GM20431 (cell line): ENCODE results near the gene ACAD10.
"Not testable (repeated sequence)": the region's sequence is repeated elsewhere in the genome, so short reads cannot be mapped to it uniquely, and the experiment has no call there.

ENCODE experiments used
- in situ Hi-C: fragments of 300-500 bp; cut with MseI, MboI; formaldehyde crosslinking; loops from one replicate; pipeline ENCODE4 v1.15.0; 2020; ENCODE audit warnings: low sequenced_read_pairs; ENCODE audit not compliant: unreplicated experiment

ACAD10 gene

DNA sequence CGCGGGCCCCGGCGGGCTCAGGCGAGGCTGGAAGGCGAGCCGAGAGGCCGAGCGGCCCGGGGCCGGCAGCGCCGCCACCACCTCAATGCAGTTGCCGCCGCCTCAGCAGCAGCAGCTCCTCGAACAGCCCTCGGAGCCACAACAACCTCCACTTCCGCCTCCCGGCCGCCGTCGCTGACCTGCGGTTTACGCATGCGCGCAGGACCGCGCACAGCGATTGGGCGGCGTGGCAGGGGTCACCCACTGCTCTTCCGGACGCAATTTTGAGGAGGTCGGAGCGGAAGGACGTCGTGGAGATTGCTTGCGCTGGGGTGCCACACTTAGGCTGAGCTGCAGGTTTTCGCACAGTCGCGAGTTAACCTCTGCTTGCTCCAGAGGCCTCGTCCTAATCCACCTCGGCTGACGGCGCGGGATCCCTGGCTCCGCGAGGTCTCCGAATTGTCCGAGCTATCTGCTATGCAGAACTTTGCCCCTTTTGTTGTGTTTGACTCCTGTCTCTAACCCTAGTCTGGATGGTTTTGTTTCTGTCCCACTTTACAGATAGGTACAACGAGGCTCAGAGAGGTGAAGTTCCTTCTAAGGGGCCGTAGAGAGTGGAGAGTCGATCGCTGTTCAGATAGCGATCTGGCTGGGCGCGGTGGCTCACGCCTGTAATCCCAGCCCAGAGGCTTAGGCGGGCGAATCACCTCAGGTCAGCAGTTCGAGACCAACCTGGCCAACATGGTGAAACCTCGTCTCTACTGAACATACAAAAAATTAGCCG is at the start of gene ACAD10, which contains the start of gene BRAP:
ACAD10 (plus strand) TSS at position 243 of the 763 bp plus-strand sequence. CDS start 6,657 bp downstream, outside the sequence.
BRAP (minus strand) TSS at position 146 of the 763 bp plus-strand sequence. CDS start 164 bp downstream, outside the sequence.
- in situ Hi-C loops: no loop called here

DNA sequence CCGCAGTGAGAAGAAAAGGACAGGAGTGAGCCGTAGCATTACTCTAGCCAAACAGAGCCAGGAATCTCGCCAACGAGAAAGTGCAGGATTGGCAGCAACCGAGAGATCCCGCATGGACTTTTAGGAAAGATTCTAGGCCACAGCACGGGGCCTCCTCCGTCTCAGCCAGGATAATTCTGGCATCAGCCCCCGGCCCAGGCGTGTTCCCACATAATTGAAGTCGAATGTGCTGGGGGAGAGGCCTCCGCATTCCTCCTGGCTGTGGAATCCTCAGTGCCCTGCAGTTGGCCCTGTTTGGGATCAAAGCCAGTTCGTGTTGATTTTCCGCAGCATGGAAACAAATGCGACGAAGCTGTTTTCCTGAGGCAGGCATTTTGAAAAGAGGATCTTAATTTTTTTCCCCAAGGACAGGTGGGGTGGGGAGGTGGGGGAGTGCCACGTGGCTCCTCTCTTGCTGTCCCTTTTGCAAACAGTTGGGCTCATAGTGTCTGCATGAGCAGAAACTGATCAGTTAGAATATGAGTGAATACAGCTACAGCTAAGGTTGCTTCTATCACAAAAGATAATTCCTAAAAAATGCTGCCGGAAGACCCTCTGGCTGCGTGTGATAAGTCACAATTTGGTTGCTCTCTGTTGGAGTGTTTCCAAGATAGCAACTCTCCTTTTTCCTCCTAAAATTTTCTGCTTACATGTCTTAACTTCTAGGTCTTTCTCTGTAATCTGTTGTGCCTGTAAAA is 49.5 kb upstream of the ACAD10 start:
- in situ Hi-C loops: no loop called here

DNA sequence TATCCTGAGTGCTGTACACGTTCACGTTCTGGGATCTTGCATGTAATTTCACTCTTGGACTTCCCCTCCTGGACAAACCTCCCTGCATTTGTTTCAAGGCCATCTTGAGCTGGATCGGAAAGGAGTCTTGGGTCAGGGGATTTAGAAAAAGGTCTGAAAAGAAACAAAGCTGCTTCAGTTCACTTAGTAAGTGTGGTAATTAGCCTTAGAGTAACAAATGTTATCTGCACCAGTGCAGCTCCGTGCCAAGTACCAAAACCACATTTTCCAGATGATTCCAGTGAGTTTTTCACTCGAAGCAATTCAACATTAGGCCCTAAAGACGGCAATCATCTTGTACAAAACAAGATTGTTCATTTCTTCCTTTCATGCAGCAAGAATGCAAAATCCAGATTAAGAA is 47.3 kb upstream of the ACAD10 start:
- in situ Hi-C loops: no loop called here

DNA sequence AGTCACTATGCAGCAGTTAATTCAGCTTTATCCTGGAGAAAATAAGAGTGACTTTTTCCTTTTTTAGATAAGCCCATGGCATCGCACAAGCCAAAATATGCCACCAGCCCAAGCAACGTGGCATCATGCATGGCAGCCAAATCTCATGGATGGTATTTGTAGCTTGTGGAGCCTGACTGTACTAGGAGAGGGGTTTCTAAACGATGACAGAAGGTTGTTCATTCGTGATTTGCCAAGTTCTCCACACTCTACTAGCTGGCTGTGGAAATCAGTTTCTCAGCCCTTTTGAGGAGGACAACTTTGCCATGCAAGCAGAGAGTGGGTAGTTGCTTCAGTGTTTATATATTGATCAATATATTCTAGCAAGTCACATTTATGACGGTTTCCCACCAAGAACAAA is 45.3 kb upstream of the ACAD10 start:
- in situ Hi-C loops: no loop called here

DNA sequence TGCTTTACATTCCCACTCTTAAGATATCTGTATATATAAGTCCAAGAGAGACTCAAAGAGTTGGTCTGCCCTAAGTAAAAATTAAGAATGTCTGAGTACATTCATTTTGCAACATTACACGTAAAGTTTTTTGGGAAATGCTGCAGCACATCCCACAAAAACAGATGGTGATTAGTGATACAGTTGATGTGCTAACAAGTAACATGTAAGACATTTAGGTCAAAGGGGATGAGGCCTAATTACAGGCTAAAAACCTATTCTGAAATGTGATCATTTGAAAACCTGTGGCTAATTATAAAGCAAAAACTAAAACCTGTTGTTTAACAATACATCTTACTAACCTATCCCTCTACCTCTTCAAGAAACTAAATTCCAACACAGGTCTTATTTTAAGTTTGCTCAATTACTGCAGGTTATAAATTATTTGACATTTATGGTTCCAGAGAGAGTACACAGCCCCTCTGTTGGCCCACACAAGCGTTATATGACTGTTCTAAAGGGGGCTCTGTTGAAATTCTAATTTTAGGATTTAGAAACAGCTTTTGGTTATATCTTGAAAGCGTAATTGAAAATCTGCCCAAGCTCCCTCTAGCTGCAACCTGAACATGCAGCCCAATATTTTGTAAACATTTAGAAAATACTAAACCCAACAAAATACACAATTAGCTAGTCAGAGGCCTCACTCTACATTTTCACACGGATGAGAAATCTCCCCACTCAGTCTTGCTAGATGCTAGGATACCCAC is 43.0 kb upstream of the ACAD10 start:
- in situ Hi-C loops: no loop called here

DNA sequence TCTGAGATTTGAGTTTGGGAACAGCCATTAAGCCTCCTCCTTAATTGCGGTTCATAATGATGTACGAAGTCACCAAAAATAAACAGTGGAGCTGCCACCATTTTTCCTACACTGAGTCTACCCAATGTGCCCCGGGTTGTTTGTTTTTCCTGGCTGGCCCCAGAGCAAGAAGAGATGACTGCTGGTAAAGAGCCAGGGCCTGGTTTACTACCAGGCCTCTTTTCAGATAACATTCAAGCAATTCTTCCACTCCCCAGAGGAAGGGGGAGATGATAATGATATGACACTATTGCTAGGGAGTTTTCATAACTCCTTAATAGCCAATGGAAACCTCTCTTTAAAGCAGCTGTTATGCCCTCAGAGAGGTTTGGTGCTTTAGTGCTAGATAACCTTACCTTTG is 42.4 kb upstream of the ACAD10 start:
- in situ Hi-C loops: no loop called here

DNA sequence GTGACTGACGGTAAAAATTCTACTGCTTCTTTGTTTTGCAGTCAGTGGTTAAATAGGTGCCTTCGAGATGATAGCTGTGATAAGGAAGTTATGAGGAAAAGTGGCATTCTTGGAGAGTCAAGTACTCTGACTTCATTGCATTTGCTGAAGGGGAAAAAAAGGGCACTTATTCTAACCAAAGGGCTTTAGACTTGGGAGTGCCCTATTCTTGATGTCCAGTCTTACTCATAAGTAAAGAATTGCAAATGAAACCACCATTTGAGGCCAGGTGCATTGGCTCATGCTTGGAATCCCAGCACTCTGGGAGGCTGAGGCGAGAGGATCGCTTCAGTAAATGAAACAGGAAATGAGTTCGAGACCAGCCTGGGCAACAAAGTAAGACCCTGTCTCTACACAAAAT is 40.4 kb upstream of the ACAD10 start:
- in situ Hi-C loops: no loop called here

DNA sequence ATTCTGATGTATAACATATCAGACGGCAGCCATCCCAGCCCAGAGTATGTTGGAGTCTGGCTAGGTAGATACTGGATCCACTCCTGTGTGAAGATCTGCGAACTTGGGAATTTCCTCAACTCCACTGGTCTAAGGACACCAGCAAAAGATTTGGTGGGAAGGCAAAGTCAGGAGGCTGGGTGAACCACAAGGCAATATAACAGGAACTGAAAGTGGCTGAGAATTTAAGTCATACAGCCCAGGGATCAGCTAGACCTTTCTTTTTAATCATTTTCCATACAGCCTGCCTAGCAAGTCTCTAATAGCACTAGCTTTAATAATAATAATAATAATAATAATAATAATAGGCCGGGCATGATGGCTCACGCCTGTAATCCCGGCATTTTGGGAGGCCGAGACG is 34.9 kb upstream of the ACAD10 start:
- in situ Hi-C loops: no loop called here

DNA sequence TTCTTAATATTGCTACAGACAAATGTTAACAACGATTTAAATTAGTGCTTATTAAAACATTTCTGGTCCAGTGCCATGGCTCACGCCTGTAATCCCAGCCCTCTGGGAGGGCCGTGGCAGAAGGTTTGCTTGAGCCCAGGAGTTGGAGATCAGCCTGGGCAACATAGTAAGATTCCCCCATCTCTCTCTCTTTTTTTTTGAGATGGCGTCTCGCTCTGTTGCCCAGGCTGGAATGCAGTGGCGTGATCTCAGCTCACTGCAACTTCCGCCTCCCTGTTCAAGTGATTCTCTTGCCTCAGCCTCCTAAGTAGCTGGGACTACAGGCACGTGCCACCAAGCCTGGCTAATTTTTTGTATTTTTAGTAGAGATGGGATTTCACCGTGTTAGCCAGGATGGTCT is 33.3 kb upstream of the ACAD10 start:
- in situ Hi-C loops: not testable (repeated sequence)

DNA sequence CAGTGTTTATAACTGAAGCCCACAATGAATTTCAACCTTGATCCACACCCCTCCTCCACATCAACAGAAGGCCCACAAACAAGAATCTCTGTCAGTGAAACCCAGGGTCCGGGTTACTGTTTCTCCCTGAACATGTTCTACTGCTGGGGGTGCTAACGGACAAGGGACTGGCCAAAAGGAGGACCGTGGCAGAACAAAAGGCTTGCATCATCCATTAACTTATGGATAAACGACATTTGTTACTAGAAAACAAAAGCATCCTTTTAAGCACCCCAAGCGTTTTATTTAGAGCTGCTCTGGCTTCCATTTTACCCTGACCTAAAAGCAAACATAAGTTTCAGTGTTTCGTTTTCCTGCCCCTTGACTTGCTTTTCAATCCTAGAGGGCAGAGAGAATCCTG is 32.3 kb upstream of the ACAD10 start:
- in situ Hi-C loops: no loop called here

DNA sequence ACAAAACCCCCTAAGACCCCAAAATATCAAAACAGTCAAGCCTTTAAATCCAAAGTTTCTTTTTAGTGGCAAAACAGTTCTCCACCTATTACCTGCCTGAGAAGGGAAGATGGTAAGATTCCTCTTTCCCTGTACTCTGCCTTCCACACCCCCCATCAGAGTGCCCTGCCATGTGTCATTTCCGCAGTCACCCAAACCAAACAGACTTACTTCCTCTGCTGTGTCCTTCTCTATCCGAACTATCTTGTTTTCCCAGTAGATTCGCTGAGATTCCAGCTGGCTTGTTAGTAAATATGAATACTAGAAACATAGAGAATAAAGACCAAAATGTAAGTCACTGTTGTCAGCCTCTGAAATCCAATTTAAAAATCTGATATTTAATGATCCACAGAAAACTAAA is 30.5 kb upstream of the ACAD10 start:
- in situ Hi-C loops: no loop called here

DNA sequence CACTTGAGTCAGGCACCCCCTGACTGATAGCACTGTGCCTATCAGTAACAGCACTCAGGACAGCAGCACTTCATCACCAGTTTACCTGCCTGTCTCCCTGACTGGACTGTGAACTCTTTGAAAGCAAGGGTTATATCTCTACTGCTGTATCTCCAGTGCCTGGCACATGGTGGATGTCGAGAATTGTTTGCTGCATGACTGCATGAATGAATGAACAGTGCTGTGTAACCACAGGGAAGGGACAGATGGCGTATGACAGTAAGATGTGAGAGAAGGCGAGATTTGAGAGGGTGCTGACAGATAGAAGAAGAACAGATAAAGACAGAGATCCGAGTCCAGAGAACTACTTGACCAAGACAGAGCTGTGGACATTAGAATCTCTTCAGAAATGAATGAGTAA is 29.8 kb upstream of the ACAD10 start:
- in situ Hi-C loops: no loop called here

DNA sequence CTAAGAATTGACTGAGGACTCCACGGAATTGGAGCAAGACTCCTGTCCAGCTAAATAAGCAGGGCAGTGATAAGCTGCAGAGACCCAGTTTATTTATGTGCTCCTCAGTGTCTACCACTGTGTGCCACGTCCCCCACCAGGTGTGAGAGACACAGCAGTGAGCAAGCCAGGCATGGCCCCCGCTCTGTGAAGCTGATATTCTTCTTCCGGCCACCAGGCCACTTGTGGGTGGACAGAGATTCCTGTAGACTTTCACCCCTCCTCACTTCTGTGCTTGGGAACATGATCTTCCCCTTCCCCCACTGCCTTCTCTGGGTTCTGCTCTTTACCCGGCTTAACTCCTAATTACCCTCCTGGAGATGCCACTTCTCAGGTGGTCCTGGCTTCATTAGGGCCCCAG is 21.4 kb upstream of the ACAD10 start:
- in situ Hi-C loops: no loop called here

DNA sequence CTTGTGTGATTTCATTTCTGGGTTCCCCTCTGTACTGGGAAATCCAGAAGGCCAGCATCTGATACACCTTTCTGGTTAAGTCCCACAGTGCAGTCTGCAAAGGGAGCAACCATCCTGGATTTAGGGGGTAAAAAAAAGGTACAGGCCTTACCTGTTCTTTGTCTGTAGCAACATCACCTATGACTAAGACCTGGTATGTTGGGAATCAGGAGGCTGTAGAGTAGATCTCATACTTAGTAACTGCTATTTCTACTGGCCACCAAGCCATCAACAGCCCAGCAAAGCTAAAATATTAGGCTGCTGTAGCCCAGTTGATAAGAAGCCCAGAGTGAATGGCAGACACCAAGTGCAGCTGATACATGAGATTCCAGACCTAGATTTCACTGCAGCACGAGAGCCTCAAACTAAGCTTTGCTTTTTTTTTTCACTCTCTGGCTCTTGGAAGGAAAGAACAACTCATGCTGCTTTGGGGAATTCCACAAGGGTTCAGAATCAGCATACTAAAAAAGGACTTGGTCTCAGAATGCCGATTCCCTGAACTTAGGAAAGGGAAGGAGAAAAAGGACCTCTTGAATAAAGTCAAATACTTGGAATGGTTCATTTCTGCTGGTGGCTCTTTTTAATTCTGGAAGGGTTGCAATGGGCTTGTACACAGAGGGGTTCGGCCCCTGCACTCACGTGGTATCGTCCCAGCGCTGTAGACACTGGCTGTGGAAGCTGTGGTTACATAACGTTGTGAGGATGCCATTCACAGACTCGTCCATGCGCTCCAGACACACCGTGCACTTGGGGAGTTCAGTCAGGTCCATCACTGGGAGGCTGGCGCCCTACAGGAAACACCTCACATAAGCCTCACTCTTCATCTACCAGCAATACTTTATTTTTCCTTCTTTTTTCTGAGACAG is 20.6 kb upstream of the ACAD10 start:
- in situ Hi-C loops: no loop called here

DNA sequence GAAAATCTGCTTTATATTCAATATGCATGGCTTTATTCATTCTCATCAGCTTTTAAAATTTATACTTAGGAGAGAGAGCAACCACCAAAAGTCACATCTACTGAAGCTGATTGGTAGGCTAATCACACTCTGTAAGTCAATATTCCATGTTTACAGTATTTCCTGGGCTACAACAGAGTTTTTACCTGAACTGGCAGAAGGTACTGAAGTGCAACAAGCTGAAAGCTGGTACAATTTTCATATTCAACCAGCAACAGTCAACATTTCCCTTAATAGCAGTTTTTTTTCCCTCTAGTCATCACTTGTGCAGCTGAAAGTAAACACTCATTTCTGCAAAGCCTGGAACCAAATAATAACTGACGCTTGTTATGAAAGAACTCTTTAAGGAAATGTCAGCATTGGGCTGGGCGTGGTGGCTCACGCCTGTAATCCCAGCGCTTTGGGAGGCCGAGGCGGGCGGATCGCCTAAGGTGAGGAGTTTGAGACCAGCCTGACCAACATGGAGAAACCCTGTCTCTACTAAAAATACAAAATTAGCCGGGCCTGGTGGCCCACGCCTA is 13.0 kb upstream of the ACAD10 start:
- in situ Hi-C loops: no loop called here

DNA sequence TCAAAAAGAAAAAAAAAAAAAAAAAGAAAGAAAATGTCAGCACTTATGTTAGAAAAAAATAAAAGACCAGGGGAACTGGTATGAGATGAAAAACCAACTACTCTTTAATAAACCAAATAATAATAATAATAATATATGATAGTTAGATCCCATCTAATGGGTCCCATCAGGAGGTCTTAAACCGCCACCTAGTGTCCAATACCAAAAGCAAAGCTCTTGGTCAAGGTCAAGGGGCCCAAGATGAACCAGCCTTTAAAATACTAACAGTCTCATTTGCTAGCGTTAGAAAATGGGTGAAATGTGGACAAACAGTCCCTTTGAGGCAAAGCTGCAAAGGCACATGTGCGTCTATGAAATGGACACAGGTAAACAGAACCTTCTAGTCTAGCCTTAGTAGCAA is 12.3 kb upstream of the ACAD10 start:
- in situ Hi-C loops: no loop called here

DNA sequence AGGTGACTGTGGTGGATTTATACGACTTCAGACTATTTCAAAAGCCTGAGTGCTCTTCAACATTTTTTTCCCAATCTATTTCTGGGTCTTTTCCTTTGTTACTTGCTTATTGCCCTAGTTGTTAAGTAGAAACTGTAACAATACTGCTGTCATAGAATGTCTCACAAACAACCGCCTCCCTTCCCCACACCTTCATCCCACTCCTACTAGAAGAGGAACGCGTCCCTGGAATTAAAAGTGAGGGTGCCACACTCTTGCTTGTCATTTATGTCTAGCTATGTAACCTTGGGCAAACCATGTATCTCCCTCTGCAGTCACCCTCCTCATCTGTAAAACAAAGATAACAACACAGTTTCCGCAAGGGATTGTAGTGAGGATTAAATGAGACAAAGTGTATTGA is 8.7 kb upstream of the ACAD10 start:
- in situ Hi-C loops: no loop called here

DNA sequence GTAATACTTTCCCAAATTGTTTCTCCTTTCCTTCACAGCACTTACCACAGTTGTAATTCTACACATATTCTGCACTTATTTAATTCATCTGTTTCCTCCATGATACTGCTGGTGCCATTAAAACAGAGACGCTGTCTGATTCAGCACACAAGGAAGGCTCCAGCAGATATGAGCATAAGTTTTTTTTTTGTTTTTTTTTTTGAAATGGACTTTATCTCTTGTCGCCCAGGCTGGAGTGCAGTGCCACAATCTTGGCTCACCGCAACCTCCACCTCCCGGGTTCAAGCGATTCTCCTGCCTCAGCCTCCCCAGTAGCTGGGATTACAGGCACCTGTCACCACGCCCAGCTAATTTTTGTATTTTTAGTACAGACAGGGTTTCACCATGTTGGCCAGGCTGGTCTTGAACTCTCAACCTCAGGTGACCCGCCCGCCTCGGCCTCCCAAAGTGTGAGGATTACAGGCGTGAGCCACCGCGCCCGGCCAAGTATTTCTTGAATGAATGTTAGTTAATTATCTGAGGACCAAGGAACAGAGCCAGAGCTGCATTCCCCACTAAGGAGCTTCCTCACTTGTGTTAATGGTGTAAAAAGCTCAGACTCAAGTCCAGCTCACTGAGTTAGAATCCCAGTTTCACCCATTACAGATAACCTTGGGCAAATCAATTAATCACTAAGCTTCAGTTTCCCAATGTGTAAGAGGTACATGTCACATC is 1.2 kb upstream of the ACAD10 start:
- in situ Hi-C loops: not testable (repeated sequence)

DNA sequence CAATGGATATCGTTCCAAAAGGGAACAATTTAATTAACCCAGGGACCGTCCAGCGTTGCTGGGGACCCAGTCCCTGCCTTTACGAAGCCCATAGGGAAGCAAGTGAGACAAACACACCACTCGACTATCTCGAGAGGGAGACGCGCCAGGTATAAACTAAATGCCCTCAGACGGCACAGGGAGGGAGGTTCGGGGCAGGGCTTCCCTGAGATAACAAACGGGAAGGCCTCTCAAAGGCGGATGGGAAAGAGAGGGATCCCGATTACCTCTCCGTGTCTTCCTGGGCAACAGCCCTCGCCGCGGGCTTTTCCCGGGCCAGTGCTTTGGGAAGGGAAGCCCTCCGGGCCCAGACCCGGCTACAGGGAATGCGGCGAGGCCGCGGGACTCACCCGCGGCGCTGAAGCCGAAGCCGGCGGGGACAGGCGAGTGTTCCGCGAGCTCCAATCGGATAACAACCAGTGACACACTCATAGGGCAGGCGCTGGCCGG is 487 bp upstream of the ACAD10 start:
- in situ Hi-C loops: no loop called here
